ENCODE measurements around the gene RALGPS1.

RALGPS1 gene

GRCh38 chr9:127203681-127204327, 289.2 kb downstream of the RALGPS1 start:
- TF ChIP-seq GATA3 (IDR thresholded peaks at IDR 0.05; ENCODE audit: low read depth, low read length) = no peak
- no peak for TF ChIP-seq GATA2 (IDR thresholded peaks at IDR 0.05; ENCODE audit: low read depth, low read length)

- TF ChIP-seq GATA3 (IDR thresholded peaks at IDR 0.05; ENCODE audit: low read depth, low read length) = no peak
- TF ChIP-seq GATA2 (IDR thresholded peaks at IDR 0.05; ENCODE audit: low read depth, low read length) = no peak
Measured at GRCh38 chr9:127204771-127205470, 290.3 kb downstream of the RALGPS1 start.

GRCh38 chr9:127205952-127206351, 291.4 kb downstream of the RALGPS1 start:
- no peak for TF ChIP-seq GATA3 (IDR thresholded peaks at IDR 0.05; ENCODE audit: low read depth, low read length)
- TF ChIP-seq GATA2 (IDR thresholded peaks at IDR 0.05; ENCODE audit: low read depth, low read length) = no peak

GRCh38 chr9:127206666-127207065, 292.1 kb downstream of the RALGPS1 start:
- TF ChIP-seq GATA3 (IDR thresholded peaks at IDR 0.05; ENCODE audit: low read depth, low read length) (no peak), GATA2 (IDR thresholded peaks at IDR 0.05; ENCODE audit: low read depth, low read length) (no peak)

- TF ChIP-seq GATA3 (IDR thresholded peaks at IDR 0.05; ENCODE audit: low read depth, low read length) (no peak), GATA2 (IDR thresholded peaks at IDR 0.05; ENCODE audit: low read depth, low read length) (no peak)
Measured at GRCh38 chr9:127207734-127208410, 293.3 kb downstream of the RALGPS1 start.

GRCh38 chr9:127208416-127208815, 293.8 kb downstream of the RALGPS1 start:
- TF ChIP-seq GATA3 (IDR thresholded peaks at IDR 0.05; ENCODE audit: low read depth, low read length) = no peak
- TF ChIP-seq GATA2 (IDR thresholded peaks at IDR 0.05; ENCODE audit: low read depth, low read length) = no peak

- TF ChIP-seq GATA3 (IDR thresholded peaks at IDR 0.05; ENCODE audit: low read depth, low read length) = no peak
- TF ChIP-seq GATA2 (IDR thresholded peaks at IDR 0.05; ENCODE audit: low read depth, low read length) = no peak
Measured at GRCh38 chr9:127209220-127209619, 294.6 kb downstream of the RALGPS1 start.

- TF ChIP-seq GATA3 (IDR thresholded peaks at IDR 0.05; ENCODE audit: low read depth, low read length) (no peak), GATA2 (IDR thresholded peaks at IDR 0.05; ENCODE audit: low read depth, low read length) (no peak)
Measured at GRCh38 chr9:127209948-127210640, 295.5 kb downstream of the RALGPS1 start.

- TF ChIP-seq GATA3 (IDR thresholded peaks at IDR 0.05; ENCODE audit: low read depth, low read length) (no peak), GATA2 (IDR thresholded peaks at IDR 0.05; ENCODE audit: low read depth, low read length) (no peak)
Measured at GRCh38 chr9:127210851-127211730, 296.5 kb downstream of the RALGPS1 start.

GRCh38 chr9:127211983-127212382, 297.4 kb downstream of the RALGPS1 start:
- TF ChIP-seq GATA2 (IDR thresholded peaks at IDR 0.05; ENCODE audit: low read depth, low read length) (no peak), GATA3 (IDR thresholded peaks at IDR 0.05; ENCODE audit: low read depth, low read length) (no peak)

GRCh38 chr9:127212453-127212852, 297.9 kb downstream of the RALGPS1 start:
- TF ChIP-seq GATA3 (IDR thresholded peaks at IDR 0.05; ENCODE audit: low read depth, low read length) (no peak), GATA2 (IDR thresholded peaks at IDR 0.05; ENCODE audit: low read depth, low read length) (no peak)

- TF ChIP-seq GATA3 (IDR thresholded peaks at IDR 0.05; ENCODE audit: low read depth, low read length) (no peak), GATA2 (IDR thresholded peaks at IDR 0.05; ENCODE audit: low read depth, low read length) (no peak)
Measured at GRCh38 chr9:127213859-127214258, 299.3 kb downstream of the RALGPS1 start.

All from SH-SY5Y (cell line).